HG02623 (cell line): ENCODE data around the gene ABCE1.

Source experiments
- ATAC-seq: cut with Tn5 transposase; IDR thresholded peaks from one replicate; pipeline ENCODE4 v1.9.1; 2021; ENCODE audit warnings: moderate library complexity; ENCODE audit not compliant: unreplicated experiment

The ABCE1 gene

DNA sequence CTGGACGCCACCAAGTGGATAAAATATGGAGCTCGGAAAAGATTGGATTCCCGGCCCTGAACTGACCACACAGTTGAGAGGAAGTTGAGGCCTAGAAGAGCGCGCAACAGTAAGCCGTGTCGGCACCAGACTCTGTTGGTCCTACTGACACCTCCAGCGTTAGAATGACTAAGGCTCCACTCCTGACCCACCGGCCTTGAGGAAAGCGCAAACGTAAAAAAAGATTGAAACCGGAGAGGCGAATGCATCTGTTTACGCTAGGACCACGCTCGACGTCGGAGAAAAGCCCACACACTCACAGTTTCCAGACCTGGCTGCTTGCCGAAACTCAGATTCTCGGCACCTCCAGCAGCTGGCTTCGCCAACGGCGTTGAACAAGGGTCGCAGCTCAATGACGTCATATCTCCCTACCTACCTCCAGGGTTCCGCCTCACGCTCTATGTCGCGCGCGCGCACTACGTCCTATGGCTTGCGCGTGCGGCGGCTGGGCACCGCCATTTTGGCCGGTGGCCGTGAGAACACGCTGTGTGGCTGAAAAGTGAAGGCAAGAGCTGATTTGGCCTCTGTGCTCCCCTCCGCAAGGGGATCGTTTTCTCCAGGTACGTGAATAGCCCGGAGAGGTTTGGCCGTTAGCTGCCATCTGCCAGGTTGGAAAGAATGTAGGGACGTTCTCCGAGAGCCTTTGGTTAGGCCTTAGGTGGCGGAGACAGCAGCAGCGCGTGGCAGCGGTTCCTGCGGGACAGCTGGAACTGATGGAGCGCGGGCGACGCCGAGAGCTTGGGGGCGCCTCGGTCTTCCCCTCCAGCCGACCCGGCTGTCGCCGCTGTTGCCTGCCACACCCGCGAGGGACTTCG is at the start of gene ABCE1, which contains the start of gene ANAPC10:
TSS of gene ABCE1 (plus strand) at position 491 of the 854 bp plus-strand sequence. CDS start 6,102 bp downstream, outside the sequence.
TSS of gene ANAPC10 (minus strand) at position 376 of the 854 bp plus-strand sequence. CDS start 2,097 bp downstream, outside the sequence.
- ATAC-seq: peak; percentile 77

DNA sequence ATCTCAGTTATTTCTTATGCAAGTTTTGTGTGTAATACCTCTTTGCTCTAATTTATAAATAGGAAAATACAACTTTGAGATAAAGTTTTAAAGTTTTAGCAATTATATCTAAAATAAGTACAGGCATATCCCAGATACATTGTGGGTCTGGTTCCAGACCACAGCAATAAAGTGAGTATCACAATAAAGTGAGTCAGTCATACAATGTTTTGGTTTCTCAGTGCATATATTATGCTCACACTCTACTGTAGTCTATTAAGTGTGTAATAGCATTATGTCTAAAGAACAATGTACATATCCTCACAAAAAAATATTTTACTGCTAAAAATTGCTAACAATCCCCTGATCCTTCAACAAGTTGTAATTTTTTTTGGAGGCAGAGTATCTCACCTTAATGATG is 49.3 kb upstream of the ABCE1 start:
- ATAC-seq: no peak

DNA sequence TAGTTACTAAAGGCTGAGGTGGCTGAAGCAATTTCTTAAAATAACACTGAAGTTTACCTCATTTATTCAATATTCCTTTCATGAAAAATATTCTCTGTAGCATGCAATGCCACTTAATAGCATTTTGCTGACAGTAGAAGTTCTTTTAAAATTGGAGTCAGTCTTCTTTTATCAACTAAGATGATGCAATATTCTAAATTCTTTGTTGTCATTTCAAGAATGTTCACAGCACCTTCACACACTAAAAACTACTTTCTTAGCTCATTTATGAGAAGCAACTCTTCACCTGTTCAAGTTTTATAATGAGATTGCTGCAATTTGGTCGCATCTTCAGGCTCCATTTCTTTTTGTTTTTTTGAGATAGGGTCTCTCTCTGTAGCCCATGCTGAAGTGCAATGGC is 48.9 kb upstream of the ABCE1 start:
- no peak for ATAC-seq

DNA sequence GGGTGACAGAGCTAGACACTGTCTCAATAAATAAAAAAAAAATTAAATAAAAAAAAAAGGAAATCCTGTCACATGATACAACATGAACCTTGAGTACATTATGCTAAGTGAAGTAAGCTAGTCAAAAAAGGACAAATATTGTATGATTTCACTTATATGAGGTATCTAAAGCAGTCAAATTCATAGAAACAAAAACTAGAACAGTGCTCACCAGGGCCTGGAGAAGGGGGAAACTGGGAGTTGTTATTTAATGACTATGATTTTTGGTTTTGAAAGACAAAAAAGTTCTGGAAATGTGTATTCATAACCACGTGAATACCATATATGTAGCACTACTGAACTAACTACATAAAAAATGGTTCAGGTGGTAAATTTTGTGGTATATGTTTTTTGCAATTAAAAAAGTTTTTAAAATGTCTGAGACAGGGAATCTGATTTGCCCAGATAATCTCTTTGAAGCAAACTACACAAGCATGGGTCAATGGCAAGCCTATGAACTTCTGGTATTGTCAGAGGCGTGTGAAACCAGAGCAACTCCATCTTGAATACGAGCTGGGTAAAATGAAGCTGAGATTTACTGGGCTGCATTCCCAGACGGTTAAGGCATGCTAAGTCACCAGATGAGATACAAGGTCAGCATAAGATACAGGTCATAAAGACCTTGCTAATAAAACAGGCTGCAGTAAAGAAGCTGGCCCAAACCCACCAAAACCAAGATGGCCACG is 42.4 kb upstream of the ABCE1 start:
- ATAC-seq: no peak

DNA sequence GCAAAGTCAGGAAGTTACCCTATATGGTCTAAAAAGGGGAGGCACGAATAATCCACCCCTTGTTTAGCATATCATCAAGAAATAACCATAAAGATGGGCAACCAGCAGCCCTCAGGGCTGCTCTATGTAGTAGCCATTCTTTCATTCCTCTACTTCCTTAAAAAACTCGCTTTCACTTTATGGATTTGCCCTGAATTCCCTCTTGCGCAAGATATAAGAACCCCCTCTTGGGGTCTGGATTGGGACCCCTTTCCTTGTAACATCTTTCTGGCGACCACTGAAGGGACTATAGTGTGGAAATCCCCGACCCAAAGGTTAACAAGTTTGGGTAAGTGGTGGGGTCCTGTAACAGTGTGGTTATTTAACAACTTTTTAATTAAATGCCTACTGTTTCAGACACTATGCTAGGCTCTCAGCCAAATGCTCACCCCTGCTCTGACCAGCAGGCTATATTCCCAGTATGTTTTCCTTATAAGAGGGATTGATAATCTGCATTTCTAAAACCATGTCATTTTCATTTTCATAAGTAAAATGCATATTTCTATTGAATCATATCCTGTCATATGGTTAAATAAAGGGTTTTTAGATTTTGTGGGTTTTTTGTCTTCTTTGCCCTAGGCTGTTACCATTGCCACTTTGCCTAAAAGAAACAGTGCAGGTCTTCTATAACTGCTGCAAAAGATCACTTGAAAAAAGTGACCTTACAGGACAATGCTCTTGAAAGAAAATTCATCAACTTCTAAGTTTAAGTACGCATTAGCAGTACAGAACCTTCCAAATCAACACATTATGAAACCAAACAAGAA is 41.6 kb upstream of the ABCE1 start:
- ATAC-seq: no peak

DNA sequence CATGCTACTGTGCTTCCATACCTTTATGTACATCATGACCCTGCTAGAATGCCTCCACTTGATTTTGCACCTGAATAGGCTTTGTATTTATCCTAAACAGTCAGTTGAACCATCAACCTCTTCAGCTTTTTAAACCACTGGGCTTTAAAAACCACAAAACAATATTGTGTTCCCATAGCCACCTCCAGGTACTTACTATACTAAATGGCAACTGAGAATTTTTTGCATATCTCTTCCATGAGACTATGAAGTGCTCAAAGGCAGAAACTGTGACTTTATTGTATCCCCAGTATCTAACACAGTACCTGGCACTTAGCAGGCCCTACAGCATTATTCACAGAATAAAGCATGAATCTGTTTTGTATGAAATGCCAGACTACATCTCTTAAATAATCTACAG is 39.9 kb upstream of the ABCE1 start:
- no peak for ATAC-seq

DNA sequence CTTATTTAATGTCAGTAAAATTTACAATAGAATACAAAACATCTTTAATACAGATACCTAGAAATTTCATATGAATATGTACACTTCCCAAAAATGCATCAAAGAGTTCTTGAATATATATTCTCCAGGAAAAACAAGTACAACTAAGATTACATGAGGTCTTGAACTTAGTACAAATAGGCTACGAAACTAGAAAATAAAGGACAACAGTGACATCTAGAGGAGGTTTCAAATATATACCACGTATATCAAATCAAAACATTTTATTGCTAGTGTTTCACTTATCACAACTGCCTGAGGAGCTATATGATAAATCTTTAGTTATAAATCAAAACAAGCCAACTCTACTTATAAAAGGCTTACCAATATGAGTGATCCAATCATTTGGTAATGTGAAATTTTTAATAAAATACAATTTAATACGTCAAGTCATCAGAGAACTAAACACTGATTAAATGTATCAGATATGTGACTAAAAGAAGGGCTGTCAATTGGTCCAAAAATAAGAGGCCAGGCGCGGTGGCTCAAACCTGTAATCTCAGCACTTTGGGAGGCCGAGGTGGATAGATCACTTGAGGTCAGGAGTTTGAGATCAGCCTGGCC is 36.7 kb upstream of the ABCE1 start:
- peak; percentile 74 for ATAC-seq

DNA sequence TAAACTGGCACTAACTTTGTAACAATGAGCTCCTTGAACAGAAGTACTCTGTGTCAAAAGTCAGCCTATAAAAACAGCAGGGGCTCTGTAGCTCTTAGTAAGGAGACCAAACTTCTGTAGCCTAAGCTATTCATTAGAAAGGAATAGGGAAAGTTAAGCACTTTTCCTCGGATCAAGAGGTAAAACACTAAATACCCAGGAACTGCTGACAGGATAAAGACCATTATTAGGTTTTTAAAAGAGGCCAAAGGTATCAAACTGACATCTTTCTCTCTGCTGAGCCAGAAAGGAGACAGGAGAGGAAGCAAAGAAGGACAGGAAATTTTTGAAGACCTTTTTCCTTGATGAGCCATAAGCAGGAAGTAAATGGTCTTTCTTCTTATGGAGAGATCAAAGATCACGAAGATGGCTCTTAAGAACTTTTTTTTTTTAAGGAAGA is 32.0 kb upstream of the ABCE1 start:
- ATAC-seq: no peak

DNA sequence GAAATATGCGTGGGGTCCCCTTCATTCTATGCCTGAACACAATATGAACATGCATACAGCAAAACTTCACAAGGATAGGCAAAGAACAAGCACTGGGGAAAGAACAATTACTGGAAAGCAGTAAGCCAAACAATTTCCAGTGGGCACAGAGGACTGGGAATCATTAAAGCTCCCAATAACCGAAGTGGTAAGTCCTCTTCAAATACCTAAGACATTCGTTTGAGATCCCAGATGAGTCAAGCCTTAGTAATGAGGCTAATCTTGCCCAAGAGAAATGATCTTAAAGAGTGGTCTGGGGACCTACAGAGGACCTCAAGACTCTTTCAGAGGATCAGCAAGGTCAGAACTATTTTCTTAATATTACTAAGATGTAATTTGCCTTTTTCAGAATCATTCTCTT is 28.8 kb upstream of the ABCE1 start:
- ATAC-seq: no peak

DNA sequence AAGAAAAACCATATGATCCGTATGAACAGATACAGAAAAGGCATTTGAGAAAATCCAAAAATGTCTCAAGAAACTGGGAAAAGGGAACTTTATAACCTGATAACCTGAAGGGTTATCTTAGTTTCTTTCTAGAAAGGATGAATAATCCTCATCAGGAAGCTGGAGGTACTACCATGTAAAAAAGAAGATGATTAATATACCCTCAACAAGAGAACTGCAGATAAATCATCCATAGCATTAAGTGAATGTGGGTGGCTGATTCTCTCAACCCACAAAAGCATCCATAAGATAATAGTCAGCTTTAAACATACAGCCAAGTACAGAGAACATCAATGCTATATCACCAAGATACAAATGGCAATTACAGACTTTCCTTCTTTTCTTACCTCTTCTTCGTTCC is 26.6 kb upstream of the ABCE1 start:
- ATAC-seq: no peak

DNA sequence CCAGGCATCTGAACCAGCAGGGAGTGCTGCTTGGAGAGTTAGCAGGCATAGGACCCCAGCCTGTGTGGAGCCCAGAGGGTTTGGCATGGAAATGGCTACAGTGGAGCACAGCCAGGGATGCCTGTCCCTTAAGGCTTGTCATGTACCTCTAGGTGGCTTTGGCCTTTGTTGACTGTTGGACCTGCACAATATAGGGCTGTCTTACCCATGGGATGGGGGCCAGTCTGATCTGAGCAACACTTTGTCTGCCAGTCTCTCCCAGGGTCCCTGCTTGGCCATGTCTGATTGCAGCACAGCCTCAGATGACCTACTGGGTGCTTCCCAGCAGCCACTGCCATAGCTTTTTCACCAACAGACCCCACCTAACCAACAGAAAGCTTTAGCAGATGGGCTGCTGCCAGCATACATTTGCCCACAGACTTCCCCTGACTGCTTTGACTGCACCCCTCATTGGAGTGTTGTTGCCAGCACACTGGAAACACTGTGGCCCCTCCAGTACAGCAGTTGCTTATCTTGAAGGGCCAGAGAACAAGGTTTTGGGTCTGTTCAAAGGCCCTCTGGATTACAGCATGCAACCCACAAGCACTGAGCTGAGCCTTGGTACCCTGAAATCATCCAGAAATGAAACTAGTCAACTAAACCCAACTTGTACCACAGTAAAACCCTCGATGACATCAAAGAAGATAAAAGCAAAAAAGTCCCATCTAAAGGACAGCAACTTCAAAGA is 22.2 kb upstream of the ABCE1 start:
- ATAC-seq: no peak

DNA sequence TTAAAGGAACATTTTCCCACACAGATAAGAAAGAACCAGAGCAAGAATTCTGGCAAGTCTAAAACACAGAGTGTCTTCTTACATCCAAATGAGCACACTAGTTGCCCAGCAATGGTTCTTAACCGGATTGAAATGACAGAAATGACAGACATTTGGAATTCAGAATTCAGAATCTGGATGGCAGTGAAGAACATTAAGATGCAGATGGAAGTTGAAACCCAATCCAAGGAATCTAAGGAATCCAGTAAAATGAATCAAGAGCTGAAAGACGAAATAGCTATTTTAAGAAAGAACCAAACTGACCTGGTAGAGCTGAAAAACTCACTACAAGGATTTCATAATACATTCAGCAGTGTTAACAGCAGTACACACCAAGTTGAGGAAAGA is 21.6 kb upstream of the ABCE1 start:
- no peak for ATAC-seq

DNA sequence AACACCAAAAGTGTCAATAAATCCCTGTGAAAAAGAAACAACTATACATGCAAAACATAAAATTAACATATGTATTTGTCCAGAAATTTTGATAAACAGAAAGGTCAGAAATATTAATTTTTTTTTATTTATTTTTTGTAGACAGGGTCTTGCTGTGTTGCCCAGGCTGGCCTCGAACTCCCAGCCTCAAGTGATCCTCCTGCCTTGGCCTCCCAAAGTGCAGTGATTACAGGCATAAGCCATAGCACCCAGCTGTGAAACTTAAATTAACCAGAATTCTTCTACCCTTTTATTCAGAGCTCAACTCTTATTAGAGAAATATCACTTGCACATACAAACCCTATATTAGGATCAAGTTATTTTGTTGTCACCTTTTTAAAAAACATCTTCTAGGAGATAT is 16.4 kb upstream of the ABCE1 start:
- ATAC-seq: no peak

DNA sequence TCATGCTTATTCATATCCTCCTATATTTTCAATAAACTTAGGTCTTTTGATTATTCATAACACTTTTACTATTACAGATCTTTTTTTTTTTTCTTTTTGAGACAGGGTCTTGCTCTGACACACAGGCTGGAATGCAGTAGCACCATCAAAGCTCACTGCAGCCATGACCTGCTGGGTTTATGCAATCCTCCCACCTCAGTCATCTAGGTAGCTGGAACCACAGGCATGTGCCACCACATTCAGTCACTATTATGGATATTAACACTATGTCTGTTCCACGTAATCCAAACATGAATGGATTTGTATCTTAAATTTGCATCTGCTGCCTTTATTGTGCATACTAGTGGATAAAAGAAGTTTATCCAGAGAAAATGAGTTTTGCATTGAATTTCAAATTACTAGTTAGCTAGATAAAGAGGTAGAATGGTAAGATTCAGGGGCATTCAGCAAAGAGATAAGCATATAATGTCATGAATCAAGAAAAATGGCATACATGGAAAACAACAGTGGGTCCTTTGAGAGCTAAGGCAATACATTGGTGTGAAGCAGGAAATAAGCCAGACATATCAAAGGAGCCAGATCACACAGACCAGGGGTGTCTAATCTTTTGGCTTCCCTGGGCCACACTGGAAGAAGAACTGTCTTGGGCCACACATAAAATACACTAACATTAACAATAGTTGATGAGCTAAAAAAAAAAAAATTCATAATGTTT is 14.1 kb upstream of the ABCE1 start:
- no peak for ATAC-seq

DNA sequence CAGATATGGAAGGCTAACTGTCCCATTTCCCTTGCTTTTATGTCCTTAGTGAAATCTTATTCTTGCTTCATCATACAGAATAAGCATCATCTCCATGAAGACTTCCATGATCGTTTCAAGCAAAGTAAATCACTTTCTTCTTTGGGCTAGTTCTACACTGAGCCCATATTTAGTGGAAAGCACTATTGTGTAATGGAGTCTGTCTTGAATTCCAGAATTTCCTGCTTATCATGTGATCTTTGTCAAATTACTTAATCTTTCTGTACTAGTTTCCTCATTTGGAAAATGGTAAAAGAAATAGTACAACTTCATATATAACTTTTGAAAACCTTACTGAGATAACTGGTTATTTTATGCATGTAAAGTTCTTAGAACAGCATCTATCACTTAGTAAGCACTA is 7.7 kb upstream of the ABCE1 start:
- no peak for ATAC-seq

DNA sequence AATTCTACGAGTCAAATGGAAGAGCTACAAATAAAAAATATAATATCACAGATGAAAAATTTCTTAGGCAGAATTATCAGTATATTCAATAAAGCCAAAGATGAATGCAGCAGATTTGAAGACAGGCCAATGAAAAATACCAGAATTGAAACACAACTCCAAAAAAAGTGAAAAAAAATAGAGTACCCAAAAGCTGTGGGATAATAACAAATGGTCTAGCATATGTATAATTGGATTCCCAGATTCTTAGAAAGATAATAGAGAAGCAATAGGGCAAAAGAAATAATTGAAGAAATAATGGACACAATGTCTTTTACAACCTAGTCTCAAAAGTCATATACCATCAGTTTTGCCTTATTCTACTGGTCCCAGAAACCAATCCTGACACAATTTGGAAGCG is 4.5 kb upstream of the ABCE1 start:
- ATAC-seq: no peak

DNA sequence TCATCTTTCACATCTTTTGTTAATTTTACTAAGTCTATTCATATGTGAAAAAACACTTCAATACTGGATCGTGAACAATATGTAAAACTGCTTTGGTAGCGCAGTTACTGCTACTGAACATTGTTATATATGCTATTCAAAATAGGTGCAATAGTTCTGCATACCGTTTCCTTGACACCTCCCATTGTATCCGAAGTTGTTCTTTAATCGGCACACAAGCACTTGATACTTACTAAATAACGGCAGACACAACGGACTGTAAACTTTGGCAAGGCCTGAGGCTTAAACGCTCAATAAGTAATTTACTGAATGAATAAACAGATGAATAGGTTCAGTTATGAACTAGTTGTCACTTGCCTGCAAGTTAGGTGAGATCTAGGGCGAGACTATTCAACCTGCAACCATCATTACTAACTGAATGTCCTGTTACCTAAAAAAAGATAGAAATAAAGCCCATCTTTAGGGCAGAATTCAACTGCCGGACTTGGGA is 735 bp upstream of the ABCE1 start:
- ATAC-seq: peak; percentile 1

DNA sequence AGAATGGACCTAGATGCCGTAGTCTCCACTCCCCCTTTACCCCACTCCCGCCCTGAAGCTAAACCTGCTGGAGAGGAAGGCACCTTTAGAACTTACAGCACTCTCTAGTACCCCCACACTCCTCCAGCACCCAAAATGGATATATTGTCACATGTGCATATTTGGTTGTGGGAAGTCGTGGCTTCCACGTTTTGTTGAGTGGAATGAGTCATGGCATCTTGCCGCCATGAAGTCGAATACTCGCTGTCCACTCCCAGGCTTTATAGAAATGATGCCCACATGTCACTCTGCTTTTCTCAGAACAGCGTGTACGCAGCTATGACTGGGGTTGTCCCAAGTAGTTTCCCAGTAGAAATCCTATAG is 545 bp downstream of the ABCE1 start:
- ATAC-seq: peak; percentile 13

DNA sequence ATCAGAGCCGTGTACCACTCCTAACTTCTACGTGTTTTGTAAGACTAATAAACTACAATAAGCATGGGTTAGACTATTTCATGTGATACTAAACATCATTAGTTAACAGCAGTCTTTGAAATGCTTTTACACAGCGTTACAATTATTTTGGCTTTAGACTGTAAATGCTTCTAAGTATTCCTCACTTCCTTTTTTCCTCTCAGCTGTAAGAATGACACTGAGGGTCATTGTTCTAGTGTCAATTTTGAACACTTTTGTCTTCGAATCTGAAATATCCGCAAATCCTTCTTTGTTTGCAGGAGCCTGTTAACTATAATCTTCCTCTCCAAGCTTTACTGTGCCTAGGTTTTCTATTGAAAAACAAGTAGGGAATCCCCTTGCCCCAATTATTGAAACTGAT is 1.5 kb downstream of the ABCE1 start:
- no peak for ATAC-seq

DNA sequence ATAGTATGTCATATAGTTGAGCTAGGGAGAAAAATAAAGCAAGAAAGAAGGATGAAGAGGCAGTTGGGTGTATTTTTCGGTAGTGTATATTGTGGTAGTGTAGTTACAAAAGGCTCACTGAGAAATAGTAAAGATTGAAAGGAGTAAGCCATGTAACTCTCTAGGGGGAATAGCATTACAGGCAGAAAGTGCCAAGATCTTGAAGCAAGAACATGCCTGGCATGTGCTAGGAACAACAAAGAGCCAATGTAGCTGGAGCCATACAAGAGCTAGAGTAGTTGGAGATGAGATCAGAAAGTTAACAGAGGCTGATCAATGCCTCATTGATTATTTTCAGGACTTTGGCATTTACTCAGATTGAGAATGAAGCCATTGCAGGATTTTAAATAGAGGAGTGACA is 3.0 kb downstream of the ABCE1 start:
- ATAC-seq: no peak
